ENCODE results near the gene TGM5. TPM values are rescaled to one million over a fixed set of nuclear protein-coding genes. Genes with fewer than 3 reads are reported as not detected.
"Not testable (repeated sequence)": the region's sequence is repeated elsewhere in the genome, so short reads cannot be mapped to it uniquely, and the experiment has no call there.

Gene TGM5
- total RNA-seq, 1 donor from 2014 or later, result not detected

DNA sequence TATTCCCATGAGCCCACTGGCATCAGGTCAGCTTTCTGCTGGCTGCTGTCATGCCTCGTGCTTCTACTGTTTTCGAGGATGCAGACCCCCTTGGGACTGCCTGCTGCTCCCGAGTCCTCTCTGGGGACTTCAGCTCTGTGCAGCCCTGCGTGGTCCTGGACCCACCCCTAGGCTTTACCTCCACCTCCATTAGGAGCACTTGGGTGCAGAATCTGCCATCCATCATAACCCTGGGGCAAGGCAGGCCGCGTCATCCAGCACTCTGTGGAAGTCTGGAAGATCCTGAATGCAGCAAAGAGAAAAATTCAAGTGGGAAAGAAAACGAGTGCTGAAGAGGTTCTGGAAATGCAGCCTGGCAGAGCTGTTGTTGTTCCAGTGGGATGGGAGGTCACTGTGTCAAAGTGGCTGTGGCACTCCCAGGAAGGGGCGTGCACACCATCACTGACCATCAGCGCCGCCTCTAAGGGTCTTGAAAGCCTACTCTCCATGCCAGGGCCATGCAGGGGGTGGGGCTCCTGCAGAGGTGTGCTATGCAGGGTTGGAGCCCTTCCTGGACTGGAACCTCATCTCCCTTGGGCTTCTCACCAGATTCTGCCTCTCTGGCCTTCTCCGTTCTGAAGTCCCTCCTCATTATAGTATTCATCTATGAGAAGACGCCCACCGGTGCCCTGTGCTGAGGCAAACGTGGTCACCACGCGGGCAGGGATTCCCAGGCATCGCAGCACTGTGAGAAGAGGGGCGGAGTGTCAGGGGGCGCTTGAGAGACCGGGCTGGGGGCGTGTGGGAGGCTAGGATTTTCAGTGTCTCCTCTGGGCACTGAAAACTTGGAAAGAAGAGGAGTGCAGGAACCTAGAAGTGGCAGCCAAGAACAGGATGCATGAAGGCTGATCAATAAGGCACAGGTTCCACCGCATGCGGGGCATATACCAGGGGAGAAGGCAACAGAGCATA lies 58.4 kb downstream of the TGM5 start:
- ATAC-seq (no peak), DNase-seq (ENCODE audit: missing footprints) (no peak)
- intact Hi-C loops (cut with DNase I), result no loop called here

DNA sequence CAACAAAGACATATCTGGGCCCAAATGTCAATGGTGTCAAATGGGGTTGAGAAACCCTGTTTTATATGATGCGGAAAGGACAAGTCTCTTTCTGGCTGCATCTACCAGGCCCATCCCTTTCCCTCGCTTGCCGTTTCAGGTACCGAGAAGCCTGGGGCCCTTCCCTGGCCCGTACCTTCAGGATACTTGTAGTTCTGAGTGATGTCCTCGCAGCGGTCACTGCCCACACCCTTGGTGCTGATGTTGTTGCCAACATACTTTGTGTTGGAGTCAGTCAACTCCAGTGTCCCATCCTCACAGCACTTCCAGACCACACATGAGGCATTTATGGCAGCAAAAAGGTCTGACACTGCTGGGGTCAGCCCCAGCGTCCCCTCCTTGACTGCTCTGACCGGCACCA lies 59.7 kb downstream of the TGM5 start:
- intact Hi-C loops (cut with DNase I), result no loop called here
- ATAC-seq, result no peak
- no peak for DNase-seq (ENCODE audit: missing footprints)

DNA sequence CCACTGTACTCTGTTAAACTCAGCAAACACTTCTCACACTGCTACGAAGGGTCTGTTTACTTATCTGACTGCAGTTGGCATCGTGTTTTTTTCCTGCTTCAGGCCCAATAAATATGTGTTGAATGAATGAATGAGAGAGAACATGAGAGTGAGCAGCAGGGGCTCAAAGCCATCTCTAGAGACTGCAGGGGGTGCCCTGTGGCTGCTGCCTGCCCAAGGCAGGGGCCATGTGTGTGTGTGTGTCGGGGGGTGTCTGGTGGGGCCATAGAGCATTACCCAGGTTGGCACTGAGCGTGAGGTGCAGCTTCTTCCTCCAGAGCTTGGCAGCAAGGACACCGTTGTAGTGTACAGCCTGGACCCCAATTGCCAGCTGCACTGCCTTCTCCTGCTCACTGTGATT lies 60.7 kb downstream of the TGM5 start:
- intact Hi-C loops (cut with DNase I), result no loop called here
- ATAC-seq (no peak), DNase-seq (ENCODE audit: missing footprints) (no peak)

DNA sequence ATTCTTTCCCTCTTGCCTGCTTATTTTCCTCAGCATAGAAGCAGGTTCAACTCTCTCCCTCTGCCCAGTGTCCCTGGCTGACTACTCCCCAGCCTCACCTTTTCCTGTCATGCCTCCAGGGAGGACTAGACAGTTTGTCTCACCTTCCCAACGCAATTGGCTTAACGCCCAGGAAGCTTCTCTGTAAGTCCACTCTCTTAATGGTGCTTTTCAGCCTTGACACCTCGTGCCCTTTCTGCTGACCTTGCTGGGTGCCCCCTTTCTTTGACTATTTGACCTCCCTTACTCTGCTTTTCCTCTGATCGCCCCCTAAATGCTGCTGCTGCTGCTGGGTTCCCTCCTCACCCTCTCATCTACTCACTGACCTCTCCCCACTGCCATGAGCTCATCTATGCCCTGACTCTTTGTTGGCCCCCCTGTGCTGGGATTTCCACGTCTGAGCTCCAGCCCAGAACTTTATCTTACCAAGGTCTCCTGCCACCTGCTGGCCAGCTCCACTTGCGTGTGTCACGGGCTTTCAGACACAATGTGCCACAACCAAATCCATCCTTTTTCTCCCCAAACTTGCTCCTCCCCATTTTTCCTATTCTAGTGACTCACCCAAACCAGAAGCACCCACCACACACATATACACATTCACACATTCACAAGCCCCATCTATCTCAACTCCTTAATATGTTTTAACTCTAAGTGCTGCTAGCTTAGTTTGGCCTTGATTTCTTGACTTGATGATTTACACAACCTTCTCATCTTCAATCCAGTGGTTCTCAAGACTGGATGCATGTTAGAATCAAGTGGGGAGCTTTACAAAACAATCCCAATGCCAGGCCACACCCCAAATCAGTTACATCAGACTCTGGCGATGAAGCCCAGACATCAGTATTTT lies 62.5 kb downstream of the TGM5 start:
- DNase-seq (ENCODE audit: missing footprints), result peak; percentile 78
- intact Hi-C loops (cut with DNase I), result loop anchor here (1.0 kb wide), 1 partner anchor 17 kb away; no protein-coding TSS in a partner anchor
- ATAC-seq, result peak; percentile 59

DNA sequence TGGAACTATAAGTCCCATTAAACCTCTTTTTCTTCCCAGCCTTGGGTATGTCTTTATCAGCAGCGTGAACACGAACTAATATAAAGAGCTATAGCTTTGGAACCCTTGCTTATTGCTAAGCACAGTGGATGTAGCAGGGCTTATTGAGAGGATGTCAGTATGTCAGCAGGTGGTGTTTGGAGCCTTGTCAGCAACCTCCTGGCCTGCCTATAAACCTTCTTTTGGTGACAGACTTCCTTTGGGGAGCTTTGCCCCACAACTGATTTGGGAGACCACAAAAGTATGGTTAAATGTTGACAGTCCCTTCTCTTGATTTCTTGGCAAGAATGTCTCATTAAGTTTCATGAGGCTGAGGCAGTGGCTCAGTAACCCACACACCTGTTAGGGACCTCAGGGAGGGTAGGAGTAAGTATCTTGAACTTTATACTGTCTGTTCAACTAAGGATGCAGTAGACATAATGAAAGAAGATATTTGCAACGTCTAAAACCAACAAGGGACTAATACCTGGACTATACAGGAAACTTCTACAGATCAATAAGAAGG lies 66.7 kb downstream of the TGM5 start:
- intact Hi-C loops (cut with DNase I), result no loop called here
- no peak for DNase-seq (ENCODE audit: missing footprints)
- no peak for ATAC-seq

DNA sequence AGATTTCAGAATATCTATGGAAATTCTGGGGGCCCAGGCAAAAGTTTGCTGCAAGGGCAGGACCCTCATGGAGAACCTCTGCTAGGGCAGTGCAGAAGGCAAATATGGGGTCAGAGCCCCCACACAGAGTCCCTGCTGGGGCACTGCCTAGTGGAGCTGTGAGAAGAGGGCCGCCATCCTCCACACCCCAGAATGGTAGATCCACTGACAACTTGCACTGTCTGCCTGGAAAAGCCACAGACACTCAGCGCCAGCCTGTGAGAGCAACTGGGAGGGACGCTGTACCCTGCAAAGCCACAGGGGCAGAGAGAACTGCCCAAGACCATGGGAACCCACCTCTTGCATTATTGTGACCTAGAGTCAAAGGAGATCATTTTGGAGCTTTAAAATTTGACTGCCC lies 67.7 kb downstream of the TGM5 start:
- intact Hi-C loops (cut with DNase I), result no loop called here
- ATAC-seq (no peak), DNase-seq (ENCODE audit: missing footprints) (no peak)

DNA sequence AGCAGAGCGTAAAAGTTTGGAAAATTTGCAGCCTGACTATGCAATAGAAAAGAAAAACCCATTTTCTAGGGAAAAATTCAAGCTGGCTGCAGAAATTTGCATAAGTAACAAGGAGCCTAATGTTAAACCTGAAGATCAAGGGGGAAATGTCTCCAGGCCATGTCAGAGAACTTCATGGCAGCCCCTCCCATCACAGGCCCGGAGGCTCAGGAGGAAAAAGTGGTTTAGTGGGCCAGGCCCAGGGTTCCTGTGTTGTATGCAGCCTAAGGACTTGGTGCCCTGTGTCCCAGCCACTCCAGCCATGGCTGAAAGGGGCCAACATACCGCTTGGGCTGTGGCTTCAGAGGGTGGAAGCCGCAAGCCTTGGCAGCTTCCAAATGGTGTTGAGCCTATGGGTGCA lies 68.2 kb downstream of the TGM5 start:
- ATAC-seq; intact Hi-C loops (cut with DNase I); DNase-seq (ENCODE audit: missing footprints): not testable (repeated sequence)

DNA sequence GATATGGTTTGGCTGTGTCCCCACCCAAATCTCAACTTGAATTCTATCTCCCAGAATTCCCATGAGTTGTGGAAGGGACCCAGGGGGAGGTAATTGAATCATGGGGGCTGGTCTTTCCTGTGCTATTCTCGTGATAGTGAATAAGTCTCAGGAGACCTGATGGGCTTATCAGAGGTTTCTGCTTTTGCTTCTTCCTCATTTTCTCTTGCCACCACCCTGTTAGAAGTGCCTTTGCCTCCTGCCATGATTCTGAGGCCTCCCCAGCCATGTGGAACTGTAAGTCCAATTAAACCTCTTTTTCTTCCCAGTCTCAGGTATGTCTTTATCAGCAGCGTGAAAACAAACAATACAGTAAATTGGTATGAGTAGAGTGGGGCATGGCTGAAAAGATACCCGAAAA lies 69.0 kb downstream of the TGM5 start:
- DNase-seq (ENCODE audit: missing footprints); ATAC-seq; intact Hi-C loops (cut with DNase I): not testable (repeated sequence)

DNA sequence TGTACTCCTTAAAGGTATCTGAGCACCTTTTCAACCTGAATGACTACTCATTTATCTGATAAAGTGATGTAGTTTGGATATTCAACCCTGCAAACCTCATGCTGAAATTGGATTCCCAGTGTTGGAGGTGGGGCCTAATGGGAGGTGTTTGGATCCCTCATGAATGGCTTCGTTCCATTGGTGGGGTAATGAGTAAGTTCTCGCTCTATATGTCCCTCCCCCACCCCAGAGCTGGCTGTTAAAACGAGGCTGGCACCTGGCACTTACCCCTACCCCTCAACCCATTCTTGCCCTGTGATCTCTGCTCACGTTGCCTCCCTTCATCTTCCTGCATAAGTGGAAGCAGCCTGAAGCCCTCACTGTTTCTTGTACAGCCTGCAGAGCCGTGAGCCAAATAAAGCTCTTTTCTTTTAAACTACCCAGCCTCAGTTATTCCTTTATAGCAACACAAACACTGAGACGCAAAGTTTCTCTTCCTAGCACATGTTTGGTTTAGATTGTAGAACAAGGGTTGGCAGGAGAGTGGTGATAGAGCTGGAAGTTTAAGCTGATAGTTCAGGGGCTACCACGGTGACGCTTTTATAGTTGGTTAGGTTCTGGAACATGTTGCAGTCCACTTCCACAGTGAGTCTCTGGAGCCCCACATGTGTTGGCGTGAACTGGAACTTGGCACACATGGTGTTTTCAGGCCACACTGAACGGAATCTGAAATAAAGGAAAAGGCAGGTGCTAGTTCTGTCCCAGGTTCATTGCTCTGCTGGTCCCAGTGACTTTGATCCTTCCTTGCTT lies 69.8 kb downstream of the TGM5 start:
- intact Hi-C loops (cut with DNase I), result no loop called here
- no peak for DNase-seq (ENCODE audit: missing footprints)
- ATAC-seq, result peak; percentile 48

DNA sequence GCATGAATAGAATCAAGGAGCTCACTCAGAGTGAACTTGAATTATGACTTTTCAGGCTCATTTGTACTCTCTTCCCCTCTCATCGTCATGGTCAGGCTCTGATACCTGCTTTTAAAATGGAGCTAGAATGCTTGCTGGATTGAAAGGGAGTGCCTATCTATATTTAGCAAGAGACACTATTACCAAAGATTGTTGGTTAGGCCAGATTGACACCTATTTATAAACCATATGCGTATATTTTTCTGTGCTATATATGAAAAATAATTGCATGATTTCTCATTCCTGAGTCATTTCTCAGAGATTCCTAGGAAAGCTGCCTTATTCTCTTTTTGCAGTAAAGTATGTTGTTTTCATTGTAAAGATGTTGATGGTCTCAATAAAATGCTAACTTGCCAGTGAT lies 71.9 kb downstream of the TGM5 start:
- ATAC-seq (no peak), DNase-seq (ENCODE audit: missing footprints) (no peak)
- intact Hi-C loops (cut with DNase I), result no loop called here

DNA sequence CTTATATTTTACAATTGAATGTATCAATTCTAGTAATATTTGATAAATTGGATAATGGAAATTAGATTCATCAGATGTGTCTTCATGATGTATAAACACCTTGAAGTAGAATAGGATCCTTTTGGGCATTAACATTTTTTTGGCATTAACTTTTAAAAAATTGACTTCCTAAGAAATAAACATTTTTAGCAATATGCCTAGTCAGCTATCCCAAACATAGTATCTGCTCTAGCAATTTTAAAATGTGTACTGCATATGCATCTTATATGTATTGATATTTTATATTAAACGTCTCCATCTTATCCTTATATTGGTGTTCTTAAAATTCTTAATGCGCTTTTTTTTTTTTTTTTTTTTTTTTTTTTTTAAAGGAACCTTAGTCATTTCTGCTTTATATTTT lies 73.0 kb downstream of the TGM5 start:
- DNase-seq (ENCODE audit: missing footprints) (no peak), ATAC-seq (no peak)
- intact Hi-C loops (cut with DNase I), result no loop called here

DNA sequence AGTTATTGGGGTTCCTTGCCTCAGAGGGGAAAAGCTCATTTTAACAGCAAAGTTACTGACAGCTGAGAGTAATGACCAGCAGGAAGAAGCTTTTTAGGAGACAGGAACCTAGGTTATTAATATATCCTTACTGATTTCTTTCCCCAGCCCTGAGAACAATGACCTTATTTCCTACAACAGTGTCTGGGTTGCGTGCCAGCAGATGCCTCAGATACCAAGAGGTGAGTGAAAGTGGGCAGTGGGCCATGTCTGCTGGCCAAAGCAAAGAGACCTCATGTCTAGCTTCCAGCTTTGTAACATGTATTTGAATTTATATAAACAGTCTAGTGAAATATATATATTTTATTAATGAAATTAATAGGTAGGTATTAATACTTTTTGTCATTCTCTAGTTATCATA lies 76.5 kb downstream of the TGM5 start:
- intact Hi-C loops (cut with DNase I), result no loop called here
- DNase-seq (ENCODE audit: missing footprints) (peak; percentile 87), ATAC-seq (peak; percentile 47)

DNA sequence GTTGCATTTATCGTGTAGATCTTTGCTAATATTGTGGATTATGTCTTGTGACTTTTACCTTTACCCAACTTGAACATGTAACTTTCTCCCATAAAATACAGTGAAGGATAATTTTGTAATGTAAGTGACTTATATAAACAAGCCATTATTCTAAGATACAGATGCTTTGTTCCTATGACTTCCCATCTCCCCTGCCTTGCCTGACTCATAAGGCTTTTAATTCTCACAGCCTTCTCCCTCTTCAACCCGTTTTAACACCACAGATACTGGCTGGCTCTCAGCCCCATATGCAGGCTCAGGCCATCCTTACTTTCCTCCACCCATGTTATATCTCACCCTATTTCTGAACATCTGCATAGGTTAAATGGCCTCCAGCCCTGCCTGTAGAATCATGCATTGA lies 77.4 kb downstream of the TGM5 start:
- intact Hi-C loops (cut with DNase I), result no loop called here
- no peak for ATAC-seq
- no peak for DNase-seq (ENCODE audit: missing footprints)

DNA sequence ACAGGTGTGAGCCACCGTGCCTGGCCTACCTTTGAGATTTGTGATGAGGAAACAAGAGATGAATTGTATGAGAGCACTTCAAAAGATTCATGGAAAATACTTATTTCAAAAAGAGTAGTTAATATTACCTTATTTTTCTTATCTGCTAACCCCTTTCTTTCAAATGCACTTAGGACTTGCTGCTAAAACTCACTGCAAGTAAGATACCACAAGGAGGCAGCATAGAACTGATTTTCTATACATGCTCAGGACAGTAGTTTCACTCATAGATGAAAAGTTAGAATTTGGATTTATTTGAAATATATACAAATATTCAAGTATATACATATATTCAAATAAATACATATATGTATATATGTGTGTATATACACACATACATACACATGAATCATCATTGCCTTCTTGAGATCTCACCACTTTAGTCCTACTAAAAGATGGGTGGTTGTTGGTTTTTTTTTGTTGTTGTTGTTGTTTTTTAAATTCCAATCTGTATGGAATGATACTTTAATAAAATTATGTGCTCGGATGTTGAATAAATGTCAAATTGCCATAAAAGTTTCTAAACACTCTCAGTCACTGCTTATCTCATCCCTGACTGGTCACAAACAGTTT lies 79.1 kb downstream of the TGM5 start:
- DNase-seq (ENCODE audit: missing footprints), result no peak
- intact Hi-C loops (cut with DNase I), result loop anchor here (1.0 kb wide), 1 partner anchor 17 kb away; no protein-coding TSS in a partner anchor
- no peak for ATAC-seq

DNA sequence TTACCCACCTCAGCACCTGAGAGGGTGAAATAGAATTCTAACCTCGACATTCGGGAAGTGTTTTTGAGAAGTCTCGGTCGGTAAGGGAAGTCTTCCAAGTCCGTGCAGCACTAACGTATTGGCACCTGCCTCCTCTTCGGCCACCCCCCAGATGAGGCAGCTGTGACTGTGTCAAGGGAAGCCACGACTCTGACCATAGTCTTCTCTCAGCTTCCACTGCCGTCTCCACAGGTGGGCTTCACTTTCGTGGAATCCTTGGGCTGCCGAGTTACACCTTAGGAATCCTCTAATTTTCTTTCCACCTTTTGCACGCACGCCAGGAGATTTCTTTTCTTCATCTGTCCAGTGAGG lies 80.8 kb downstream of the TGM5 start:
- intact Hi-C loops (cut with DNase I), result no loop called here
- ATAC-seq (peak; percentile 6), DNase-seq (ENCODE audit: missing footprints) (no peak)

DNA sequence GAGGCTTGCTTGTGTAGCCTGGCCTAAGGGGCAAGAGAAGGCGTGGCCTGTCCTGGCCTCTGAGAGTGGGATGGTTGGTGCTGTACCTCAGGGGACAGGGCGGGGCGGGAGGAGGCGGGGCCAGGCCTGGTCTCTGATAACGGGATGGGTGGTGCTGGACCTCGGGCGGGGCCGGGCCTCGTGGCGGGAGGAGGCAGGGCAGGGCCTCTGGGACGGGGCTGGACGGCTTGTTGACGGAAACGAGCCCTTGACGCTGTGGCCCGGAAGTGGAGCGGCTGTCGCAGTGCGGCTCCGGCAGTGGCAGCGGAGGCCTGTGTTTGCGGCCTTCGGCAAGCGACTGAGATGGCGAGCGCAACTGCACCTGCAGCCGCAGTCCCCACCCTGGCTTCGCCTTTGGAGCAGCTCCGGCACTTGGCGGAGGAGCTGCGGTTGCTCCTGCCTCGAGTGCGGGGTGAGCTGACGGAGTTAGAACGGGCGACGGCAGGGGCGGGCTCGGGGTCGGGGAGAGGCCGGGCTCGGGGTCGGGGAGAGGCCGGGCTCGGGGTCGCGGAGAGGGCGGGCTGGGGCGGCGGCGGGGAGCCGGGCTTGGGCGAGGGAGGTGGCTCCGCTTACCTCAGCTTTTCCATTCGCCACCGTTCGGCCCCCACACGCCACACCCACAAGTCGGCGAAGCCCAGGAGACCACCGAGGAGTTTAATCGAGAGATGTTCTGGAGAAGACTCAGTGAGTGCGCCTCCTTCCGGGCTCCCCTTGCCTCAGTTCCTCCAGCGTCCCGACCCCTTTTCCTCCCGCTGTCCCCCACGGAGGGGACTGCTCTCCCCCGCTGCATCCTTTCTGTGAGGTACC lies 81.3 kb downstream of the TGM5 start, which contains the start of gene CCNDBP1:
CCNDBP1 (plus strand) TSS at position 247 of the 846 bp plus-strand sequence; CDS start at position 343, 96 bp downstream.
- peak; percentile 99 for DNase-seq (ENCODE audit: missing footprints)
- peak; percentile 99 for ATAC-seq
- intact Hi-C loops (cut with DNase I), result no loop called here

DNA sequence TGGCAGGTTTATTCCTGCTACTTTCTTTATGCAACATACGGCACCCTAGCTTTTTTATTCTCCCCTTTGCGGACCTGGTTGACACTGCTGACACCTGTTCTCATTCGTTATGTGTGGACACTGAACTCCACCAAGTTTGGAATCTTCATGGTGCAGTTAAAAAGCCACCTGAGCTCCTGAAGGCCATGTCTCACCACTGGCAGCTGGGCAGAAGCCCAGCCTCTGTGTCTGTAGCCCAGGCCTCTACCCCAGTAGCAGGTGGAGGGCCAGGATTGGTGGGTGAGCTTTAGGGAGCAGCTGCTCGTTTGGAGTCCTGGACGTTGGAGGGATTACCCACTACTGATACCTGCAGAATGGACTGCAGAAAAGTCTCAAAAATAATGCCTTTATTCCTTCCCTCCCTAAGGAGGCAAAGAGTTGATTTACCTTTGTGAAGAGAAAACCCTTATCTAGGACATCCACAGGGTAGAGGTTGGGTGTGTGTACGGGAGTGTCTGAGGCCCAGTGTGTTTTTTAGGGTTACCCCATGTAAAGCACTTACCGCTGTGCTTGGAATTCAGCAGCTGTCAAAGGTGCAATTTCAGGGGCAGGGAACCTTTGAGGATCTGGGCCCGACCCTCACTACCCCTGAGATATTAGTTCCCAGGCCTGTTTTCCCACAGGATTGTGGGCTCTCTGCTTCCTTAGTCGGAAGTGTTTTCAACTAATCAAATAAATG lies 82.2 kb downstream of the TGM5 start:
- intact Hi-C loops (cut with DNase I), result no loop called here
- DNase-seq (ENCODE audit: missing footprints) (no peak), ATAC-seq (no peak)

Measured in Right ventricle myocardium inferior (tissue), 1 donor.